WTC11 (cell line): ENCODE data around the gene EMC10. TPM values are rescaled to one million over a fixed set of nuclear protein-coding genes. Genes with fewer than 3 reads are reported as not detected.

Experiments
- CBFB ChIP-seq: sonication (generic); formaldehyde crosslinking; IDR thresholded peaks from 2 replicates; pipeline ENCODE4 v1.8.1; 2022; ENCODE audit warnings: mild to moderate bottlenecking, low read depth, missing genetic modification reagents
- CREB1 ChIP-seq: sonication (generic); formaldehyde crosslinking; IDR thresholded peaks from 2 replicates; pipeline ENCODE4 v1.8.0; 2023; ENCODE audit warnings: mild to moderate bottlenecking, missing genetic modification reagents
- E2F5 ChIP-seq: sonication (generic); formaldehyde crosslinking; IDR thresholded peaks from 2 replicates; pipeline ENCODE4 v1.8.1; 2022; ENCODE audit warnings: mild to moderate bottlenecking, moderate library complexity, missing genetic modification reagents
- FOXP1 ChIP-seq: sonication (generic); formaldehyde crosslinking; IDR thresholded peaks from 2 replicates; pipeline ENCODE4 v1.8.0; 2022; ENCODE audit warnings: missing genetic modification reagents, mild to moderate bottlenecking, moderate library complexity, borderline replicate concordance
- IRF2 ChIP-seq: sonication (generic); formaldehyde crosslinking; IDR thresholded peaks from 2 replicates; pipeline ENCODE4 v1.8.0; 2022; ENCODE audit warnings: low read depth, missing genetic modification reagents, borderline replicate concordance
- JAZF1 ChIP-seq: fragments of 250-450 bp; sonication (Bioruptor Pico); IDR thresholded peaks from 2 replicates; pipeline ENCODE4 v1.9.0; 2021; ENCODE audit warnings: moderate library complexity, mild to moderate bottlenecking, inconsistent platforms
- MLX ChIP-seq: sonication (generic); formaldehyde crosslinking; IDR thresholded peaks from 2 replicates; pipeline ENCODE4 v1.8.1; 2023; ENCODE audit warnings: mild to moderate bottlenecking, missing genetic modification reagents, moderate library complexity
- SMAD3 ChIP-seq: sonication (generic); formaldehyde crosslinking; IDR thresholded peaks from 2 replicates; pipeline ENCODE4 v1.8.0; 2022; ENCODE audit warnings: missing genetic modification reagents, mild to moderate bottlenecking, borderline replicate concordance
- STAT6 ChIP-seq: sonication (generic); formaldehyde crosslinking; conservative IDR thresholded peaks from 2 replicates; pipeline ENCODE4 v1.8.1; 2023; ENCODE audit warnings: mild to moderate bottlenecking, low read depth, missing genetic modification reagents, moderate library complexity
- ZNF121 ChIP-seq: sonication (generic); formaldehyde crosslinking; IDR thresholded peaks from 2 replicates; pipeline ENCODE4 v1.8.0; 2023; ENCODE audit warnings: missing genetic modification reagents
- ZNF416 ChIP-seq: fragments of 250-450 bp; sonication (Bioruptor Pico); IDR thresholded peaks from 2 replicates; pipeline ENCODE4 v1.9.0; 2021; ENCODE audit warnings: mild to moderate bottlenecking, inconsistent platforms
- ZNF532 ChIP-seq: fragments of 250-450 bp; sonication (Bioruptor Pico); IDR thresholded peaks from 2 replicates; pipeline ENCODE4 v1.9.0; 2021; ENCODE audit warnings: mild to moderate bottlenecking, borderline replicate concordance
- ZSCAN18 ChIP-seq: fragments of 250-450 bp; sonication (Bioruptor Pico); IDR thresholded peaks from 2 replicates; pipeline ENCODE4 v2.1.2; 2022; ENCODE audit warnings: mild to moderate bottlenecking, moderate library complexity
- total RNA-seq: library from RNA; stranded (reverse); gene quantifications from 3 replicates; pipeline ENCODE4 v1.2.3, GENCODE V29; 2021
- TF ChIP-seq, protein P1 (sequence below): sonication (generic); formaldehyde crosslinking; IDR thresholded peaks from 2 replicates; pipeline ENCODE4 v1.8.0; 2022; ENCODE audit warnings: missing genetic modification reagents
- TF ChIP-seq, protein P2 (sequence below): sonication (generic); formaldehyde crosslinking; IDR thresholded peaks from 2 replicates; pipeline ENCODE4 v1.8.0; 2022; ENCODE audit warnings: mild to moderate bottlenecking, missing genetic modification reagents
- TF ChIP-seq, protein P3 (sequence below): fragments of 250-450 bp; sonication (Bioruptor Pico); IDR thresholded peaks from 2 replicates; pipeline ENCODE4 v1.9.0; 2021; ENCODE audit warnings: mild to moderate bottlenecking
- TF ChIP-seq, protein P4 (sequence below): fragments of 250-450 bp; sonication (Bioruptor Pico); IDR thresholded peaks from 2 replicates; pipeline ENCODE4 v1.9.0; 2021; ENCODE audit warnings: mild to moderate bottlenecking
- TF ChIP-seq, protein P5 (sequence below): sonication (generic); formaldehyde crosslinking; IDR thresholded peaks from 2 replicates; pipeline ENCODE4 v1.8.0; 2023; ENCODE audit warnings: missing genetic modification reagents

Gene EMC10
- total RNA-seq, 1 experiment from 2014 or later, result 114 TPM

DNA sequence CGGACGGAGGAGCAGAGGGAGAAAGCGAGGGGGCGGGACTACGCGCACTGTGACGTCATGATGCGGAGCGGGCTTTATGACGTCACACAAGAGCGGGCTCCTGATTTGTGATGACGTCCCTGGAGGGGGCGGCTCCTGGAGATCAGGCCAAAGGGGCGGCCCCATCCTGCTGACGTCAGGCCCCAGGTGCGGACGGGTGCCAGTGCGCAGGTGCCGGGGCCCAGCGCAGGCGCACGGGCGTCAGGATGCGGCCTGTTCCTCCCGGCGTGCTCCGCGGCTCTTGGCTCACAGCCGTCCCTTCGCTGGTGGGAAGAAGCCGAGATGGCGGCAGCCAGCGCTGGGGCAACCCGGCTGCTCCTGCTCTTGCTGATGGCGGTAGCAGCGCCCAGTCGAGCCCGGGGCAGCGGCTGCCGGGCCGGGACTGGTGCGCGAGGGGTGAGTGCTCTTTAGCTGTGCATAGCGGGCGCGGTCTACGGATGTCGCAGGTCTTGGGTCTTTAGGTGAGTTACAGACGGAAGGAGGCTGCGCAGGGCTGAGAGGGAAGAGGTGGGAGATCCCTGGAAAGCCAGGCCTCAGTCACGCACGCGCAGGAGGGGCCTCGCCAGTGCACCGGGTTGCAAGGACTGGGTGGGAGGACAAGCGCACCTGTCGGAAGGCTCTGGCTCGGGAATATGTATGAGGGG, at the start of gene EMC10, which contains the start of gene GARIN5A (continued):
- TF ChIP-seq ZNF532 (CRISPR knock-in tag), result no peak
- no peak for TF ChIP-seq ZSCAN18
- no peak for TF ChIP-seq ZNF121
- TF ChIP-seq IRF2 (CRISPR knock-in tag), result no peak
- TF ChIP-seq, protein P1, sequence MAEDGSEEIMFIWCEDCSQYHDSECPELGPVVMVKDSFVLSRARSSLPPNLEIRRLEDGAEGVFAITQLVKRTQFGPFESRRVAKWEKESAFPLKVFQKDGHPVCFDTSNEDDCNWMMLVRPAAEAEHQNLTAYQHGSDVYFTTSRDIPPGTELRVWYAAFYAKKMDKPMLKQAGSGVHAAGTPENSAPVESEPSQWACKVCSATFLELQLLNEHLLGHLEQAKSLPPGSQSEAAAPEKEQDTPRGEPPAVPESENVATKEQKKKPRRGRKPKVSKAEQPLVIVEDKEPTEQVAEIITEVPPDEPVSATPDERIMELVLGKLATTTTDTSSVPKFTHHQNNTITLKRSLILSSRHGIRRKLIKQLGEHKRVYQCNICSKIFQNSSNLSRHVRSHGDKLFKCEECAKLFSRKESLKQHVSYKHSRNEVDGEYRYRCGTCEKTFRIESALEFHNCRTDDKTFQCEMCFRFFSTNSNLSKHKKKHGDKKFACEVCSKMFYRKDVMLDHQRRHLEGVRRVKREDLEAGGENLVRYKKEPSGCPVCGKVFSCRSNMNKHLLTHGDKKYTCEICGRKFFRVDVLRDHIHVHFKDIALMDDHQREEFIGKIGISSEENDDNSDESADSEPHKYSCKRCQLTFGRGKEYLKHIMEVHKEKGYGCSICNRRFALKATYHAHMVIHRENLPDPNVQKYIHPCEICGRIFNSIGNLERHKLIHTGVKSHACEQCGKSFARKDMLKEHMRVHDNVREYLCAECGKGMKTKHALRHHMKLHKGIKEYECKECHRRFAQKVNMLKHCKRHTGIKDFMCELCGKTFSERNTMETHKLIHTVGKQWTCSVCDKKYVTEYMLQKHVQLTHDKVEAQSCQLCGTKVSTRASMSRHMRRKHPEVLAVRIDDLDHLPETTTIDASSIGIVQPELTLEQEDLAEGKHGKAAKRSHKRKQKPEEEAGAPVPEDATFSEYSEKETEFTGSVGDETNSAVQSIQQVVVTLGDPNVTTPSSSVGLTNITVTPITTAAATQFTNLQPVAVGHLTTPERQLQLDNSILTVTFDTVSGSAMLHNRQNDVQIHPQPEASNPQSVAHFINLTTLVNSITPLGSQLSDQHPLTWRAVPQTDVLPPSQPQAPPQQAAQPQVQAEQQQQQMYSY (CRISPR knock-in tag), result no peak
- TF ChIP-seq, protein P2, sequence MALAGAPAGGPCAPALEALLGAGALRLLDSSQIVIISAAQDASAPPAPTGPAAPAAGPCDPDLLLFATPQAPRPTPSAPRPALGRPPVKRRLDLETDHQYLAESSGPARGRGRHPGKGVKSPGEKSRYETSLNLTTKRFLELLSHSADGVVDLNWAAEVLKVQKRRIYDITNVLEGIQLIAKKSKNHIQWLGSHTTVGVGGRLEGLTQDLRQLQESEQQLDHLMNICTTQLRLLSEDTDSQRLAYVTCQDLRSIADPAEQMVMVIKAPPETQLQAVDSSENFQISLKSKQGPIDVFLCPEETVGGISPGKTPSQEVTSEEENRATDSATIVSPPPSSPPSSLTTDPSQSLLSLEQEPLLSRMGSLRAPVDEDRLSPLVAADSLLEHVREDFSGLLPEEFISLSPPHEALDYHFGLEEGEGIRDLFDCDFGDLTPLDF (CRISPR knock-in tag), result no peak
- TF ChIP-seq, protein P3, sequence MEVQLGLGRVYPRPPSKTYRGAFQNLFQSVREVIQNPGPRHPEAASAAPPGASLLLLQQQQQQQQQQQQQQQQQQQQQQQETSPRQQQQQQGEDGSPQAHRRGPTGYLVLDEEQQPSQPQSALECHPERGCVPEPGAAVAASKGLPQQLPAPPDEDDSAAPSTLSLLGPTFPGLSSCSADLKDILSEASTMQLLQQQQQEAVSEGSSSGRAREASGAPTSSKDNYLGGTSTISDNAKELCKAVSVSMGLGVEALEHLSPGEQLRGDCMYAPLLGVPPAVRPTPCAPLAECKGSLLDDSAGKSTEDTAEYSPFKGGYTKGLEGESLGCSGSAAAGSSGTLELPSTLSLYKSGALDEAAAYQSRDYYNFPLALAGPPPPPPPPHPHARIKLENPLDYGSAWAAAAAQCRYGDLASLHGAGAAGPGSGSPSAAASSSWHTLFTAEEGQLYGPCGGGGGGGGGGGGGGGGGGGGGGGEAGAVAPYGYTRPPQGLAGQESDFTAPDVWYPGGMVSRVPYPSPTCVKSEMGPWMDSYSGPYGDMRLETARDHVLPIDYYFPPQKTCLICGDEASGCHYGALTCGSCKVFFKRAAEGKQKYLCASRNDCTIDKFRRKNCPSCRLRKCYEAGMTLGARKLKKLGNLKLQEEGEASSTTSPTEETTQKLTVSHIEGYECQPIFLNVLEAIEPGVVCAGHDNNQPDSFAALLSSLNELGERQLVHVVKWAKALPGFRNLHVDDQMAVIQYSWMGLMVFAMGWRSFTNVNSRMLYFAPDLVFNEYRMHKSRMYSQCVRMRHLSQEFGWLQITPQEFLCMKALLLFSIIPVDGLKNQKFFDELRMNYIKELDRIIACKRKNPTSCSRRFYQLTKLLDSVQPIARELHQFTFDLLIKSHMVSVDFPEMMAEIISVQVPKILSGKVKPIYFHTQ (CRISPR knock-in tag), result no peak
- TF ChIP-seq FOXP1 (CRISPR knock-in tag), result no peak
- no peak for TF ChIP-seq ZNF416 (CRISPR knock-in tag)
- TF ChIP-seq JAZF1, result no peak
- TF ChIP-seq STAT6 (CRISPR knock-in tag), result no peak
- TF ChIP-seq CREB1, result peak; percentile 78
- TF ChIP-seq E2F5 (CRISPR knock-in tag), result peak; percentile 83
- no peak for TF ChIP-seq CBFB (CRISPR knock-in tag)
- TF ChIP-seq, protein P4, sequence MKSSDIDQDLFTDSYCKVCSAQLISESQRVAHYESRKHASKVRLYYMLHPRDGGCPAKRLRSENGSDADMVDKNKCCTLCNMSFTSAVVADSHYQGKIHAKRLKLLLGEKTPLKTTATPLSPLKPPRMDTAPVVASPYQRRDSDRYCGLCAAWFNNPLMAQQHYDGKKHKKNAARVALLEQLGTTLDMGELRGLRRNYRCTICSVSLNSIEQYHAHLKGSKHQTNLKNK (CRISPR knock-in tag), result no peak
- peak; percentile 41; the same call in 1 of the 2 replicates for TF ChIP-seq SMAD3 (CRISPR knock-in tag)
- TF ChIP-seq MLX (CRISPR knock-in tag), result no peak
- TF ChIP-seq, protein P5, sequence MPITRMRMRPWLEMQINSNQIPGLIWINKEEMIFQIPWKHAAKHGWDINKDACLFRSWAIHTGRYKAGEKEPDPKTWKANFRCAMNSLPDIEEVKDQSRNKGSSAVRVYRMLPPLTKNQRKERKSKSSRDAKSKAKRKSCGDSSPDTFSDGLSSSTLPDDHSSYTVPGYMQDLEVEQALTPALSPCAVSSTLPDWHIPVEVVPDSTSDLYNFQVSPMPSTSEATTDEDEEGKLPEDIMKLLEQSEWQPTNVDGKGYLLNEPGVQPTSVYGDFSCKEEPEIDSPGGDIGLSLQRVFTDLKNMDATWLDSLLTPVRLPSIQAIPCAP, result no peak
